CD14-positive monocyte (primary cell): ENCODE measurements around the gene SLC6A13. TPM values are rescaled to one million over a fixed set of nuclear protein-coding genes. Genes with fewer than 3 reads are reported as not detected.

Experiments used
- DNase-seq, 3 donors: peaks; one replicate each; pipeline ENCODE4 v3.0.0-alpha.2; 2011 to 2022
- H2AFZ ChIP-seq: 2 replicates; pipeline ENCODE4 v1.6.0; 2012; ENCODE audit warnings: mild to moderate bottlenecking, low read depth, low read length, inconsistent platforms; ENCODE audit not compliant: insufficient read depth, poor library complexity, severe bottlenecking
- H3K27ac ChIP-seq, 2 donors: 1 replicate in 1 of 2; 2 replicates in 1 of 2; pipeline ENCODE4 v1.5.1; 2012 to 2013; ENCODE audit warnings: low read length in 2 of 2, control low read depth in 1 of 2, inconsistent platforms in 1 of 2, low read depth in 1 of 2, mild to moderate bottlenecking in 1 of 2
- H3K27me3 ChIP-seq, 2 donors: one replicate each; pipeline versions ENCODE4 v1.6.0 to v1.6.1; 2011 to 2013; ENCODE audit warnings: low read length in 2 of 2; ENCODE audit not compliant: control insufficient read depth in 2 of 2, insufficient read depth in 2 of 2
- H3K36me3 ChIP-seq, 2 donors: replicated peaks in 1 of 2; 1 replicate in 1 of 2; 2 replicates in 1 of 2; pipeline versions ENCODE4 v1.5.1 to v1.6.1; 2012 to 2013; ENCODE audit warnings: low read length in 2 of 2, control low read depth in 1 of 2, inconsistent platforms in 1 of 2, mild to moderate bottlenecking in 1 of 2; ENCODE audit not compliant: insufficient read depth in 2 of 2, control insufficient read depth in 1 of 2
- H3K4me1 ChIP-seq, 2 donors: 1 replicate in 1 of 2; 2 replicates in 1 of 2; pipeline versions ENCODE4 v1.5.1 to v1.6.1; 2012 to 2013; ENCODE audit warnings: low read length in 2 of 2, control low read depth in 1 of 2, inconsistent platforms in 1 of 2, mild to moderate bottlenecking in 1 of 2, moderate library complexity in 1 of 2; ENCODE audit not compliant: insufficient read depth in 2 of 2, control insufficient read depth in 1 of 2
- H3K4me2 ChIP-seq: replicated peaks from 2 replicates; pipeline ENCODE3; 2012; ENCODE audit warnings: low read length, moderate library complexity, mild to moderate bottlenecking; ENCODE audit not compliant: poor library complexity, severe bottlenecking; ENCODE audit errors: extremely low read depth
- H3K4me3 ChIP-seq, 3 experiments: fragments of 200-600 bp in 1 of 3; sonication (generic) in 1 of 3; replicated peaks in 1 of 3; 1 replicate in 2 of 3; 2 replicates in 1 of 3; pipeline ENCODE4 v1.5.1; 2011 to 2013; ENCODE audit warnings: low read length in 3 of 3, mild to moderate bottlenecking in 3 of 3, control low read depth in 2 of 3, low read depth in 2 of 3, inconsistent platforms in 1 of 3, moderate library complexity in 1 of 3
- H3K79me2 ChIP-seq: 2 replicates; pipeline ENCODE4 v1.6.0; 2012; ENCODE audit warnings: mild to moderate bottlenecking, control low read depth, inconsistent platforms, low read length, moderate library complexity; ENCODE audit not compliant: insufficient read depth
- H3K9ac ChIP-seq: 2 replicates; pipeline ENCODE4 v1.6.0; 2017; ENCODE audit warnings: low read length, mild to moderate bottlenecking; ENCODE audit not compliant: insufficient read depth, poor library complexity, severe bottlenecking
- H3K9me3 ChIP-seq, 2 donors: replicated peaks in 1 of 2; 1 replicate in 1 of 2; 2 replicates in 1 of 2; pipeline versions ENCODE4 v1.5.1 to v1.6.1; 2012 to 2013; ENCODE audit warnings: low read length in 2 of 2, control low read depth in 1 of 2; ENCODE audit not compliant: control insufficient read depth in 1 of 2, insufficient read depth in 1 of 2
- H4K20me1 ChIP-seq: 2 replicates; pipeline ENCODE4 v1.6.0; 2012; ENCODE audit warnings: mild to moderate bottlenecking, low read length, control low read depth, moderate library complexity; ENCODE audit not compliant: insufficient read depth
- H3K27ac Mint-ChIP-seq, 7 donors: one replicate each; pipeline ENCODE4 v1.8.0; 2020; ENCODE audit warnings: mild to moderate bottlenecking in 7 of 7, mixed read lengths in 7 of 7, moderate library complexity in 6 of 7, inconsistent platforms in 2 of 7
- H3K27me3 Mint-ChIP-seq, 3 donors: one replicate each; pipeline ENCODE4 v1.8.0; 2021 to 2022; ENCODE audit warnings: low read depth in 3 of 3, mild to moderate bottlenecking in 3 of 3, mixed read lengths in 3 of 3, moderate library complexity in 3 of 3, inconsistent platforms in 1 of 3
- H3K36me3 Mint-ChIP-seq, 2 donors: one replicate each; pipeline ENCODE4 v1.8.0; 2020; ENCODE audit warnings: mixed read lengths in 2 of 2, inconsistent platforms in 1 of 2, mild to moderate bottlenecking in 1 of 2
- H3K4me1 Mint-ChIP-seq: one replicate; pipeline ENCODE4 v1.8.0; 2020; ENCODE audit warnings: mild to moderate bottlenecking, mixed read lengths
- H3K4me3 Mint-ChIP-seq, 2 donors: one replicate each; pipeline ENCODE4 v1.8.0; 2020; ENCODE audit warnings: mild to moderate bottlenecking in 2 of 2, mixed read lengths in 2 of 2, moderate library complexity in 1 of 2
- H3K9me3 Mint-ChIP-seq, 7 donors: one replicate each; pipeline ENCODE4 v1.8.0; 2020 to 2022; ENCODE audit warnings: mixed read lengths in 7 of 7, mild to moderate bottlenecking in 6 of 7, moderate library complexity in 6 of 7, inconsistent platforms in 2 of 7
- CTCF ChIP-seq: fragments of 200-600 bp; IDR thresholded peaks from one replicate; pipeline ENCODE4 v1.8.0; 2022; ENCODE audit warnings: antibody characterized with exemption, mild to moderate bottlenecking
- WGBS: methylation state at CpG from one replicate; pipeline ENCODE4 v1.1.5; 2013; ENCODE audit warnings: missing lambda C conversion rate; ENCODE audit not compliant: insufficient coverage; 5-methylcytosine and 5-hydroxymethylcytosine counted together
- intact Hi-C, 2 donors: fragments of 100-400 bp; cut with micrococcal nuclease; formaldehyde crosslinking; loops; one replicate each; pipeline versions ENCODE4 v1.15.0 to v1.15.1; 2023
- polyA plus RNA-seq, 3 donors: library from polyadenylated mRNA; depleted of rRNA in 1 of 3; unstranded in 2 of 3; stranded (reverse) in 1 of 3; fragments of 300-500 nt in 2 of 3; fragments of >200 nt in 1 of 3; fragmentation: Illumina TruSeq in 2 of 3; gene quantifications; 1 replicate in 2 of 3; 2 replicates in 1 of 3; pipeline ENCODE4 v1.2.3, GENCODE V29; 2012 to 2021

SLC6A13 gene
- polyA plus RNA-seq, 3 donors = 0.13 TPM; not detected in 2

GRCh38 chr12:230925-231671 lies 31.5 kb downstream of the SLC6A13 start:
- H3K9me3 ChIP-seq = peaks cover 11 to 13% of the 10 kb centered on the region in 2 donors
- no peak overlapping the region for H3K4me3 ChIP-seq
- DNase-seq = no peak
- H3K4me2 ChIP-seq = no peak overlapping the region
- Mint-ChIP-seq H3K36me3 (no peaks in the 10 kb centered on the region), H3K4me3 (no peak overlapping the region), H3K4me1 (no peaks in the 10 kb centered on the region), H3K27ac (no peak overlapping the region), H3K27me3 (peaks cover 7 to 12% (median 8%) of the 10 kb centered on the region in 3 donors), H3K9me3 (peaks cover 8 to 17% (median 15%) of the 10 kb centered on the region in 7 donors)
- 81% methylated on average over 9 of the region's 14 CpGs for WGBS
- no peaks in the 10 kb centered on the region for H3K27me3 ChIP-seq
- intact Hi-C loops = no loop called here
- no peaks in the 10 kb centered on the region for H3K4me1 ChIP-seq
- no peaks in the 10 kb centered on the region for H3K79me2 ChIP-seq
- H2AFZ ChIP-seq = no peak overlapping the region
- TF ChIP-seq CTCF = no peak
- H4K20me1 ChIP-seq = no peaks in the 10 kb centered on the region
- no peak overlapping the region for H3K9ac ChIP-seq
- no peaks in the 10 kb centered on the region for H3K36me3 ChIP-seq
- no peak overlapping the region for H3K27ac ChIP-seq

- Histone ChIP-seq H3K4me3 (no peak overlapping the region), H3K9me3 (peaks cover under 1% of the 10 kb centered on the region in 2 donors), H3K9ac (no peak overlapping the region), H3K4me2 (no peak overlapping the region), H3K27ac (no peak overlapping the region), H3K79me2 (no peaks in the 10 kb centered on the region), H3K4me1 (no peaks in the 10 kb centered on the region), H3K36me3 (no peaks in the 10 kb centered on the region), H2AFZ (no peak overlapping the region), H3K27me3 (no peaks in the 10 kb centered on the region), H4K20me1 (no peaks in the 10 kb centered on the region)
- WGBS = 86% methylated on average over 21 of the region's 26 CpGs
- no peaks in the 10 kb centered on the region for H3K36me3 Mint-ChIP-seq
- peaks cover 7 to 12% (median 8%) of the 10 kb centered on the region in 3 donors for H3K27me3 Mint-ChIP-seq
- no peak overlapping the region for H3K4me3 Mint-ChIP-seq
- H3K4me1 Mint-ChIP-seq = no peaks in the 10 kb centered on the region
- no peak overlapping the region for H3K27ac Mint-ChIP-seq
- TF ChIP-seq CTCF = no peak
- no peak for DNase-seq
- intact Hi-C loops = no loop called here
- H3K9me3 Mint-ChIP-seq = peaks cover 0 to 2% (median under 1%) of the 10 kb centered on the region in 7 donors
Observed at GRCh38 chr12:229441-230191, 33.0 kb downstream of the SLC6A13 start.
